Measurements from ENCODE around the gene GRM8. TPM values are rescaled to one million over a fixed set of nuclear protein-coding genes. Genes with fewer than 3 reads are reported as not detected.

GRM8 gene
- total RNA-seq, 1 experiment from 2014 or later, result 1.8 TPM

DNA sequence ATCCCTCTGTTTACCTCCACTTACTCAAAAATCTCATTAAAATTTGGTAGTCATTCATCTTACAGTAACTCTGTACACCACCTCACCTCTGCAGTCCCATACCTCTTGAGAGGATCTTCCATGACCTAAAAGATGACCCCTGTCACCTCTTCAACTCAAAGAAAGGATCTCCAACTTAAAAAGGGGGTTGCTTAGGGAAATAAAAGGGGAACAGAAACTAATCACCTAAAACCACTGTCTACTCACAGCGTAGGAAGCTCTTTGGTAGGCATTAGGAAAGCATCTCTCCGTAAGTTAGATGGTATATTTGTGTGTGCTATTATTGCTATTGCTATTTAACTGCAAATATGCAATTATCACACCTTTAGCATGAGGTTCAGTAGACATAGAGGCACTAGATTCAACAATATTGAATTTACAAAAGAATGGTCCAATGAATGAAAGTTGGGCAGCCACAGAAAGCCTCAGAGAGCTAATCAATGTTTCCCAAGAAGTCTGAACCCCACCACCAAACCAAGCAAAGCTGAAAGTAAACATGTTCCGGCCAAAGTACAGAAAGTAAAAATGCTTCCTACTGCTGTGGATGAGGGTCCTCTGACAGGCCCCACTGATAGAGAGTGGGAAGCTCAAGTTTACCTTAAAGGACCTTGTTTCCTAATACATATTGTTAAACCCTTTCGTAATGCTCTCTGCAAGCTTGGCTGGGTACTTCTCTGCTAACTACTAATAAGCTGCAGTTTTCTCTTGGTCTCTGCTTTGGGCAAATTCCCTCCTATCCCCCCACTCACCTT, 105.8 kb downstream of the GRM8 start:
- Histone ChIP-seq H2BK12ac (ENCODE audit: insufficient read length, low read depth, low read length) (no peak overlapping the region), H3K27me3 (ENCODE audit: insufficient read depth, low read length) (no peaks in the 10 kb centered on the region), H2BK15ac (ENCODE audit: low read depth, low read length) (no peak overlapping the region), H3K9me3 (ENCODE audit: control insufficient read depth, low read depth, low read length) (no peaks in the 10 kb centered on the region), H2AFZ (ENCODE audit: low read length) (no peak overlapping the region), H3K56ac (ENCODE audit: insufficient read length, low read depth, low read length) (no peak overlapping the region), H3K79me2 (ENCODE audit: insufficient read depth, low read length) (no peaks in the 10 kb centered on the region), H4K8ac (replicated peaks; ENCODE audit: insufficient read length, low read depth, low read length) (no peak overlapping the region), H3K4ac (ENCODE audit: low read depth, low read length) (no peak overlapping the region), H3K23me2 (ENCODE audit: insufficient read length, low read depth, low read length, poor library complexity, severe bottlenecking) (no peaks in the 10 kb centered on the region), H3K23ac (ENCODE audit: insufficient read length, low read depth, low read length) (no peak overlapping the region), H3K9ac (ENCODE audit: extremely low read depth, insufficient read length, low read length) (no peak overlapping the region), H3K27ac (ENCODE audit: insufficient read length, low read depth, low read length) (no peak overlapping the region), H3K14ac (ENCODE audit: insufficient read depth, low read length) (no peak overlapping the region), H4K20me1 (ENCODE audit: control insufficient read depth, insufficient read depth, insufficient read length) (no peaks in the 10 kb centered on the region), H3K79me1 (ENCODE audit: insufficient read depth, low read depth, low read length, poor library complexity, severe bottlenecking) (no peaks in the 10 kb centered on the region), H4K5ac (ENCODE audit: insufficient read length, low read depth, low read length) (no peak overlapping the region), H3T11ph (ENCODE audit: low read length) (no peak overlapping the region), H3K4me2 (ENCODE audit: insufficient read depth, insufficient read length, low read length) (no peak overlapping the region), H3K18ac (ENCODE audit: insufficient read length, low read depth, low read length) (no peak overlapping the region), H2BK20ac (ENCODE audit: low read depth, low read length, poor library complexity, severe bottlenecking) (no peak overlapping the region), H4K91ac (ENCODE audit: insufficient read length, low read depth, low read length) (no peak overlapping the region), H2BK5ac (ENCODE audit: insufficient read length, low read length) (no peak overlapping the region), H2BK120ac (ENCODE audit: low read depth, low read length, poor library complexity, severe bottlenecking) (no peak overlapping the region), H2AK5ac (ENCODE audit: insufficient read length, low read length) (no peak overlapping the region), H3K4me1 (ENCODE audit: insufficient read depth, low read length) (no peaks in the 10 kb centered on the region)
- no CpG with 5 or more reads among the region's 4 CpGs for WGBS (ENCODE audit: extremely low coverage, insufficient read length, low lambda C conversion rate)
- no peaks in the 10 kb centered on the region; the same call in 1 of the 2 replicates for H3K27me3 Mint-ChIP-seq (ENCODE audit: low read depth)
- H3K4me3 Mint-ChIP-seq, result no peak overlapping the region
- TF ChIP-seq, protein P1, sequence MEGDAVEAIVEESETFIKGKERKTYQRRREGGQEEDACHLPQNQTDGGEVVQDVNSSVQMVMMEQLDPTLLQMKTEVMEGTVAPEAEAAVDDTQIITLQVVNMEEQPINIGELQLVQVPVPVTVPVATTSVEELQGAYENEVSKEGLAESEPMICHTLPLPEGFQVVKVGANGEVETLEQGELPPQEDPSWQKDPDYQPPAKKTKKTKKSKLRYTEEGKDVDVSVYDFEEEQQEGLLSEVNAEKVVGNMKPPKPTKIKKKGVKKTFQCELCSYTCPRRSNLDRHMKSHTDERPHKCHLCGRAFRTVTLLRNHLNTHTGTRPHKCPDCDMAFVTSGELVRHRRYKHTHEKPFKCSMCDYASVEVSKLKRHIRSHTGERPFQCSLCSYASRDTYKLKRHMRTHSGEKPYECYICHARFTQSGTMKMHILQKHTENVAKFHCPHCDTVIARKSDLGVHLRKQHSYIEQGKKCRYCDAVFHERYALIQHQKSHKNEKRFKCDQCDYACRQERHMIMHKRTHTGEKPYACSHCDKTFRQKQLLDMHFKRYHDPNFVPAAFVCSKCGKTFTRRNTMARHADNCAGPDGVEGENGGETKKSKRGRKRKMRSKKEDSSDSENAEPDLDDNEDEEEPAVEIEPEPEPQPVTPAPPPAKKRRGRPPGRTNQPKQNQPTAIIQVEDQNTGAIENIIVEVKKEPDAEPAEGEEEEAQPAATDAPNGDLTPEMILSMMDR (conservative IDR thresholded peaks at IDR 0.05), result no peak
- H3K27ac Mint-ChIP-seq, result no peak overlapping the region
- H3K9me3 Mint-ChIP-seq, result no peaks in the 10 kb centered on the region
- no peak for DNase-seq
- H3K36me3 Mint-ChIP-seq (ENCODE audit: insufficient read depth in 1 of 3, low read depth in 3 of 3), result no peaks in the 10 kb centered on the region
- H3K4me1 Mint-ChIP-seq, result no peaks in the 10 kb centered on the region

All from H9 (cell line).